Breast epithelium (tissue), 4 donors: ENCODE results near the gene INPPL1. TPM values are rescaled to one million over a fixed set of nuclear protein-coding genes. Genes with fewer than 3 reads are reported as not detected.

ENCODE experiments used
- DNase-seq, 2 donors: peaks; one replicate each; pipeline ENCODE4 v3.0.0-alpha.2; 2019; ENCODE audit warnings: low spot score in 2 of 2
- H3K27ac ChIP-seq, 2 donors: fragments of 200-600 bp; sonication (generic) in 1 of 2; one replicate each; pipeline ENCODE4 v1.5.1; 2016 to 2019; ENCODE audit warnings: mild to moderate bottlenecking in 1 of 2
- H3K27me3 ChIP-seq, 2 donors: fragments of 200-600 bp; sonication (generic) in 1 of 2; one replicate each; pipeline versions ENCODE4 v1.5.1 to v1.6.0; 2017 to 2019; ENCODE audit warnings: control low read depth in 1 of 2, mild to moderate bottlenecking in 1 of 2
- H3K36me3 ChIP-seq: fragments of 200-600 bp; one replicate; pipeline ENCODE4 v1.5.1; 2019
- H3K4me1 ChIP-seq, 2 donors: fragments of 200-600 bp; sonication (generic); one replicate each; pipeline ENCODE4 v1.5.1; 2016 to 2019; ENCODE audit warnings: control low read depth in 1 of 2
- H3K4me3 ChIP-seq, 3 donors: fragments of 200-600 bp; sonication (generic); 1 replicate in 2 of 3; 2 replicates in 1 of 3; pipeline ENCODE4 v1.5.1; 2016 to 2019; ENCODE audit warnings: mild to moderate bottlenecking in 3 of 3, moderate library complexity in 2 of 3
- H3K9me3 ChIP-seq, 2 donors: fragments of 200-600 bp; sonication (generic) in 1 of 2; one replicate each; pipeline ENCODE4 v1.5.1; 2016 to 2019; ENCODE audit warnings: control low read depth in 1 of 2
- CTCF ChIP-seq, 3 donors: fragments of 450-650 bp; IDR thresholded peaks; one replicate each; pipeline ENCODE4 v1.5.1; 2016 to 2017; ENCODE audit warnings: antibody characterized with exemption in 3 of 3, mild to moderate bottlenecking in 3 of 3, moderate library complexity in 3 of 3
- POLR2A ChIP-seq: fragments of 450-650 bp; IDR thresholded peaks from one replicate; pipeline ENCODE4 v1.6.1; 2016; ENCODE audit warnings: antibody characterized with exemption, mild to moderate bottlenecking, moderate library complexity
- POLR2AphosphoS5 ChIP-seq, 3 donors: sonication (generic); formaldehyde crosslinking; IDR thresholded peaks; one replicate each; pipeline ENCODE4 v1.6.1; 2017; ENCODE audit warnings: antibody characterized with exemption in 3 of 3
- intact Hi-C: fragments of 100-400 bp; cut with DNase I; formaldehyde crosslinking; loops from one replicate; pipeline ENCODE4 v1.15.1; 2023; ENCODE audit warnings: low total_unique reads
- total RNA-seq, 3 donors: library from RNA; depleted of rRNA; stranded (reverse); fragments of >200 nt; gene quantifications; one replicate each; pipeline ENCODE4 v1.1.0, GENCODE V29; 2016

The INPPL1 gene
- total RNA-seq = 10 to 100 TPM; 47.2 to 91.8 (median 73.1) TPM

- intact Hi-C loops = no loop called here
- H3K36me3 ChIP-seq = no peaks in the 10 kb centered on the region
- peaks cover 7 to 17% of the 10 kb centered on the region in 2 donors for H3K4me1 ChIP-seq
- no peaks in the 10 kb centered on the region for H3K27me3 ChIP-seq
- DNase-seq = peak in 1 of 2 donors; percentile 39
- peak within 1 kb of the TSS; percentile 81 to 88 (median 84) for H3K4me3 ChIP-seq
- peak within 1 kb of the TSS; percentile 95 to 98 for H3K27ac ChIP-seq
- TF ChIP-seq POLR2AphosphoS5 (IDR thresholded peaks at IDR 0.05) (no peak), CTCF (IDR thresholded peaks at IDR 0.05) (no peak), POLR2A (no peak)
- H3K9me3 ChIP-seq = no peaks in the 10 kb centered on the region
Observed at GRCh38 chr11:72224564-72225410, at the start of gene INPPL1. TSS of gene INPPL1 (plus strand) at chr11:72224767. CDS start at chr11:72224985, 218 bp downstream.

GRCh38 chr11:72177656-72178055 is 46.9 kb upstream of the INPPL1 start:
- no peaks in the 10 kb centered on the region for H3K36me3 ChIP-seq

GRCh38 chr11:72179049-72179803 is 45.3 kb upstream of the INPPL1 start:
- TF ChIP-seq POLR2AphosphoS5 (IDR thresholded peaks at IDR 0.05) = no peak
- no peak for TF ChIP-seq POLR2A
- no peak for TF ChIP-seq CTCF (IDR thresholded peaks at IDR 0.05)
- H3K4me1 ChIP-seq = no peaks in the 10 kb centered on the region
- no peaks in the 10 kb centered on the region for H3K27me3 ChIP-seq
- H3K4me3 ChIP-seq = no peak overlapping the region
- DNase-seq = no peak
- intact Hi-C loops = no loop called here
- H3K9me3 ChIP-seq = no peaks in the 10 kb centered on the region
- no peaks in the 10 kb centered on the region for H3K36me3 ChIP-seq
- H3K27ac ChIP-seq = peak overlapping the region; percentile 64 to 75

More at GRCh38 chr11:72177656-72178055, 46.9 kb upstream of the INPPL1 start:
- DNase-seq = no peak
- intact Hi-C loops = no loop called here
- no peak overlapping the region for H3K4me3 ChIP-seq
- H3K4me1 ChIP-seq = no peaks in the 10 kb centered on the region
- no peak overlapping the region for H3K27ac ChIP-seq
- no peaks in the 10 kb centered on the region for H3K27me3 ChIP-seq
- no peaks in the 10 kb centered on the region for H3K9me3 ChIP-seq
- TF ChIP-seq POLR2AphosphoS5 (IDR thresholded peaks at IDR 0.05) = no peak
- no peak for TF ChIP-seq POLR2A
- TF ChIP-seq CTCF (IDR thresholded peaks at IDR 0.05) = no peak

DNA sequence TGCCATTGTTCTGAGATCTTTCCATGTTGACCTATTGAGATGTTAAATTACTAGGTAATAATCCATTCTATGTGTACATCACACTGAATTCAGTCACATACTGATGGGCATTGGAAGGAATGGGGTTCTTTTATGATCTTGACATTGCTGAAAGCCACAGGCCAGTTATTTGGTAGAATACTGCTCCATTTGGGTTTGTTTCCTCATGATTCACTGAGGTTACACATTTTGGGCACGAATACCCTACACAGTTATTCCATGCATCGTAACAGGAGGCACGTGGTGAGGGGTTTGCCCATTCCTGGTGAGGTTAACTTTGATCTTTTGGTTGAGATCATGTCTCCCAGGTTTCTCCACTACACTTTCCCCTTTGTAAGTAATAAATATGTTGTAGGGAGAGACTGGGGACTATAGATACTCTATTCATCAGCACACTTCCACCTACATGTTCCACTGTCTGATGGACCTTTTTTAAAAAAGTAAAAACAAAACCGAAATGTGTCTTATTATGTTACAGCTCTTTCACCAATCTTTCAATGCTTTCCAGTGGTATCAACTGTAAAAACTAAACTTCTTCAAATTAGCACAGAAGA is 44.7 kb upstream of the INPPL1 start:
- no peaks in the 10 kb centered on the region for H3K27me3 ChIP-seq
- H3K27ac ChIP-seq = peak overlapping the region; percentile 64 to 75
- no peak for DNase-seq
- no peak overlapping the region for H3K4me3 ChIP-seq
- intact Hi-C loops = no loop called here
- no peaks in the 10 kb centered on the region for H3K4me1 ChIP-seq
- no peaks in the 10 kb centered on the region for H3K9me3 ChIP-seq
- TF ChIP-seq POLR2AphosphoS5 (IDR thresholded peaks at IDR 0.05) (no peak), CTCF (IDR thresholded peaks at IDR 0.05) (no peak), POLR2A (no peak)
- no peaks in the 10 kb centered on the region for H3K36me3 ChIP-seq
